LNCAP (cell line): ENCODE results near the gene MSI2.

ENCODE experiments used
- TF ChIP-seq, protein P1 (sequence below): fragments of 450-650 bp; IDR thresholded peaks from 2 replicates; pipeline ENCODE4 v1.5.1; 2017; ENCODE audit warnings: mild to moderate bottlenecking

Gene MSI2

DNA sequence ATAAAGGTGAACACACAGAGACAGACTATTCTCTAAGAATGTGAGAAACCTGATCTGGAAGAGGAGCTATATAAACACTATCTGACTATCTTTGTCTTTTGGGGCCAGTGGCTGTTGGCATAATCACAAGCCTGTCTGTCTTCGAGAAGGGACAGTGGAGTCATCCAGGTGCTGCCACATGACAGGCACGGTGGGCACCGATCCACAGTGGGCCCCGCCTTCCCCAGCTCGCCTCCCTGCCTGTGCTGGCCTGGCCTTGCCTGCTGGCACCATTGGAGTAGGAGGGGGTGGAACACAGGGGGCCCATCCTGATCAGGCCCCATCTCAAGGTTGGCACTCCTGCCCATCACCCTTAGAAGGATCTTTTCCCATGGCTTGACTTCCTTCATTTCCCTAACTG lies 376.0 kb downstream of the MSI2 start:
- TF ChIP-seq, protein P1, sequence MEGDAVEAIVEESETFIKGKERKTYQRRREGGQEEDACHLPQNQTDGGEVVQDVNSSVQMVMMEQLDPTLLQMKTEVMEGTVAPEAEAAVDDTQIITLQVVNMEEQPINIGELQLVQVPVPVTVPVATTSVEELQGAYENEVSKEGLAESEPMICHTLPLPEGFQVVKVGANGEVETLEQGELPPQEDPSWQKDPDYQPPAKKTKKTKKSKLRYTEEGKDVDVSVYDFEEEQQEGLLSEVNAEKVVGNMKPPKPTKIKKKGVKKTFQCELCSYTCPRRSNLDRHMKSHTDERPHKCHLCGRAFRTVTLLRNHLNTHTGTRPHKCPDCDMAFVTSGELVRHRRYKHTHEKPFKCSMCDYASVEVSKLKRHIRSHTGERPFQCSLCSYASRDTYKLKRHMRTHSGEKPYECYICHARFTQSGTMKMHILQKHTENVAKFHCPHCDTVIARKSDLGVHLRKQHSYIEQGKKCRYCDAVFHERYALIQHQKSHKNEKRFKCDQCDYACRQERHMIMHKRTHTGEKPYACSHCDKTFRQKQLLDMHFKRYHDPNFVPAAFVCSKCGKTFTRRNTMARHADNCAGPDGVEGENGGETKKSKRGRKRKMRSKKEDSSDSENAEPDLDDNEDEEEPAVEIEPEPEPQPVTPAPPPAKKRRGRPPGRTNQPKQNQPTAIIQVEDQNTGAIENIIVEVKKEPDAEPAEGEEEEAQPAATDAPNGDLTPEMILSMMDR, result no peak

DNA sequence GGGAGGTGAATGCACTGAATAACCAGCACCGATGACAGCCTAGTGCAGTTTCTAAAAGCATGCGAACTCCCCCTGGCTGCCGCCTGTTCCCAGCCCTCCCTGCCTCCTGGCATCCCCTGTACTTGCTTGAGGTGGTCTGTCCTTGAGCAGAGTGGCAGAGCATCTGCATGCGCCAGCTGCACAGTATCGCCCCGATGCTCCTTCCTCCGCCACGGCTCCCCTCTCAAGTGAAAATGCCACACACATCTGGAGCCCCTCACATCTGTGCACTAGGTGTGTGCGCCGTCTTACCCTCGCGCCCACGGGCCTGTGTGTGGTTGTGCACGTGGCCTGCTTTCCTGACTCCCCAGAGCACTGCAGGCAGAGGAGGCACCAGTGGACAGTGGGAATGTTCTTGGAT lies 376.9 kb downstream of the MSI2 start:
- TF ChIP-seq, protein P1, result no peak

DNA sequence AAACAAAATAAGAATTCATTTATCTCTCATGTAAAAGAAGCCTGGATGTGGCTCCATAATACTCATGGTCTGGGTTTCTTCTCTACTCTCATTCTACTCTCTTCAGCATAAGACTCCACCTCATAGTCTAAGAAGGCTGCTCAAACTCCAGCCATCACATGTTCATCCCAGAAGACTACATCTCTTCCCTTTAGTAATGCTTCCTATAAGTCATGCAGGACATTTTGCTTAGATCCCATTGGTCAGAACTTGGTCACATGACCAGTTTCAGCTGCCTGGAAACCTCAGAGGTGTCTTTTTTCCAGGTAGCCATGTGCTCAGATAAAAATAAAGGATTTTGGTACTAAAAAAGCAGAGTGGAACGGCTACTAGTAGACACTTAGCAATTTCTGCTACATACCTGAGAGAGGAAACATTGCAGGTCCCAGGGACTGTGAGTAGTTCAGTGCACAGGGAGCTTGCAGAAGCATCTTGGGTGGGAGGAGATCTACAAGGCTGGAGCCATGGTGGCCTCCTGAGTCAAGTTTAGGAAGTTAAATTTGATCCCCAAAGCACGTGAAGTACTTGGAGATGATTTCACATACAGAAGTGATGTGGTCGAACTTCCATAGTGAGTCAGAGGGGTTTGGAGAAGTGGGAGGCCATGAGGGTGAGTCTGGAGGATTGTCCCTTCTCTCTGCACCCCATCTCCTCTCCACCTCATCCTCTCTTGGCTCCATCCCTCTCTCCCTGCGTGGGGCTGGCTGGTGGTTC lies 378.6 kb downstream of the MSI2 start:
- TF ChIP-seq, protein P1, result no peak

DNA sequence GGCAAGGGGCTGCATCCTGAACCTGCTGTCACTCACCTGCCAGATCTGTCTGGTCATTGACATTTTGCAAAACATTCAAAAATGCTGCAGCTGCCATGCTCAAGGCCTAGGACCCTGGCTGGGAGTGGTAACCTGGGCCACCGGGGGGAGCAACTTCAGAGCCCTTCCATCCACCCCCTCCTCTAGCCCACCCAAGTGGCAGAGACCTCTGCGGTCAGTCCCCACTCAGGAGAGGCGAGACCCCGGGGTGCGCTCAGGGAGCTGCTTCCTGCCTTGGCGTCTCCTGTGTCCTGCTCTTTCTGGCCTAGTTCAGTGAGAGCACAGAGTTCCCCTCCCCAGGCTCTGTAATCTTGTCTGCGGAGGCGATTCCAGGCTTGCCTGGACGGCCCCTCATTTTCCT lies 380.0 kb downstream of the MSI2 start:
- TF ChIP-seq, protein P1, result no peak

DNA sequence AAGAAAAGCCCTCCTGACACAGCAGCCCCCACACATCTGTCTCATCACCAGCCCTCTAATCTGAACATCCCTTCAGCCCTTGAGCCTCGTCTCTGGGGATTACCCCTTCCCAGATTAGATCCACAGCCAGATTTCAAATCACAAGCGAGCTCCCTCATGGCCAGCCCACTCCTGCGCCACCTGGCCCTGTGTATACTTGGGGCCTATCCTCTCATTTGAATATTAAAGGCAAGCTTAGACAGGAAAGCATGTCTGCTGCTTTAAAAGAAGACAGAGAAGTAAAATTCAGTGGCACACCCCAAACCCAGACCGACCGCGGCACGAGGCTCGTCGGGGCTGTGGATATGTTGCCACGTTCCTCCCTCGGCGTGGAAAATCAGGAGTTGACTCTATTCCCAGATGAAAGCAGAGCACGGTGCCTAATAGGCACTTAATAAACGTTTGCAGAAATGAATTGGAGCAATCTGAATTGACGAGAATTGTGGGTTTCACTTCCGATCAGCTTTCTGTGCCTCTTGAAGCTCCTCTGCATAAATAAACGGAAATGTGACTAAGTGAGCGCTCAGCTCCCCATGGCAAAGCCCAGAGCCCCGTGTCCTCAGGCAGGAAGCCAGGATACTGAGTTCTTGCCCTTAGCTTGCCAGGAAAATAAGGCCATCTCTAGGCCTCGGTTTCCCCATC lies 380.8 kb downstream of the MSI2 start:
- TF ChIP-seq, protein P1, result no peak

DNA sequence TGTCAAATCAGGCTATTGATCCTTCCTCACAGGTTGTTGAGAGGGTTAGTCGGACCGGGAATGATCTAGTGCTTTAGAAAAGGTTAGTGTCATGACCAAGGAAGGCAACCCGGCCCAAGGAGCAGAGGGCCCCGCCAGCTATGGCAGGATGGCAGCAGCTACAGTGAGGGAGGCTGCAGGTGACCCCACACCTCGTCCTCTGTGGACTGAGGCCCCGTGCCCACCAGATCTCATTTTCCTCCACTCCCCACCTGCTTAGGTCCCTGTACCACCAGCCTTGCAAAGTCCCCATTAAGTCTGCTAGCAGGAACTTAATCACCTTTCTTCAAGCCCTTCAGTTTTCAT lies 381.3 kb downstream of the MSI2 start:
- TF ChIP-seq, protein P1, result no peak

DNA sequence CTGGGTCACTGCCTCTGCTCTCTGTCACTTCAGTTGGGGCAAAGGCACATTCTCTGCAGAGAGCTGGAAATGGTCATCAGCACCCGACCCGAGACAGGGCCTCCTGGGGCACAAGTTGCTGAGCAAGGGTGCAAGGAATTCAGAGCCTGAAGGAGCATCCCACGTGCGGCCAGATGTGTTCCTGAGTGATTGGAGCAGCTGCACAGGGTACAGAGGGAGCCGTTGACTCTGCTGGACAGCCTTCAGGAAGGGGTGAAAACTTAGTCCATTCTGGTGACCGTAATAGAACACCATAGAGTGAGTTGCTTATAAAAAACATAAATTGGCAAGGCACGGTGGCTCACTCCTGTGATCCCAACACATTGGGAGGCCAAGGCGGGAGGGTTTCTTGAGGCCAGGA lies 382.0 kb downstream of the MSI2 start:
- TF ChIP-seq, protein P1, result no peak
